Ramos (cell line): ENCODE measurements around the gene KNDC1.

Experiments
- in situ Hi-C: fragments of 300-500 bp; cut with MboI; formaldehyde crosslinking; loops from one replicate; pipeline ENCODE4 v1.14.3; 2022; ENCODE audit warnings: low sequenced_read_pairs; ENCODE audit not compliant: unreplicated experiment

KNDC1 gene

GRCh38 chr10:133202778-133203651 is 43.0 kb downstream of the KNDC1 start:
- in situ Hi-C loops, result no loop called here

GRCh38 chr10:133203652-133204195 is 43.7 kb downstream of the KNDC1 start:
- in situ Hi-C loops, result no loop called here

- in situ Hi-C loops, result no loop called here
These were observed 44.4 kb downstream of the KNDC1 start for GRCh38 chr10:133204226-133205015.

DNA sequence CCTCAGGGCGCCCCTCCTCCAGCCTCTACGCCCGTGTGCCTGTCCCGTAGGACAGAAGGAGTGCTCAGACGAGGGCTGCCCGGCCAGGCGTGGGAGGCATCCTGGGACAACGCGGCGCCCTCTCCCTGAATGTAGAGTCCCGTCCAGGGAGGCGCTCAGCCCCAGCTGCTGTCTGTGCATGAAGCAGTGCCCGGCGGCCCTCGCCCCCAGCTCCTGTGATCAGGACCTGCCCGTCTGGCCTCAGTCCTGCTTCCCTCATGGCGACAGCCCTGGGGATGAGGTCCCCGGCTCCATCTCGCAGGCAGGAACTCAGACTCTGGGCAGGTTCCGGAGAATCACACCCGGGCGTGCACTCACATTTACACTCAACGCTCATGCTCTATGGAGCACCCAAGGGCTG is 45.1 kb downstream of the KNDC1 start:
- in situ Hi-C loops, result no loop called here

- in situ Hi-C loops, result no loop called here
These were observed 46.5 kb downstream of the KNDC1 start for GRCh38 chr10:133206356-133207040.

GRCh38 chr10:133207041-133207600 is 47.1 kb downstream of the KNDC1 start:
- in situ Hi-C loops, result no loop called here

DNA sequence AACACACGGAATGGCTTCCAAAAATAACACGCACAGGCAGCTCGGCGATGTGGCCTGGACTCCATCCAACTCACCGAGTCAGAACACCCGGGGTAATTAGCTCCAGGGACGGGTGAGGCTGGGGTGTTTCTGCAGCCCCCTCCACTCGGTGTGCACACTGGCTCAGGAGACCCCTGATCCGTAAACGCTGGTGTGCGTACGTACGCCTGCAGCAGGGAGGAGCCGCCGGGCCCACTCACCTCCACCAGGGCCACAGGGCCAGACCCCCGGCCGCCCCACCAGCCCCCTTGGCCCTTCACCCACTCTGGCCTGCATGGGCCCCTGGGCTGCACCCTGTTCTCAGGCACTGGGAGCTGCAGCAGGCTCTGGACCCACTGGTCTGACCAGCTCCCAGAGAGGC is 47.6 kb downstream of the KNDC1 start:
- in situ Hi-C loops, result no loop called here

DNA sequence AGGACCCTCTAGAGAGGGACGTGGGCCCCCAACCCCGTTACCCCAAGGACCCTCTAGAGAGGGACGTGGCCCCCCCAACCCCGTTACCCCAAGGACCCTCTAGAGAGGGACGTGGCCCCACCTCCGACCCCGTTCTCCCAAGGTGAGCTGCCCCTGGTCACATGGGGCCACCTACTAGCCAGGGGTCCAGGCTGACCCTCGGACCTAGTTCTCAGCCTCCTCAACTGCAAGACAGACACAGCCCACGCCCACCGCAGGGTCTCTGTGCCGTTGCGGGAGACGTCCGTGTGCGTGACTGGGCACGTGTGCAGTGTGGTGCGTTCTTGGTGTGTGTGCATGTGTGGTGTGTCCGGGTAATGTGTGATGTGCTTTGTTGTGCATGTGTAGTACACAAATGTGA is 48.4 kb downstream of the KNDC1 start:
- in situ Hi-C loops, result no loop called here

DNA sequence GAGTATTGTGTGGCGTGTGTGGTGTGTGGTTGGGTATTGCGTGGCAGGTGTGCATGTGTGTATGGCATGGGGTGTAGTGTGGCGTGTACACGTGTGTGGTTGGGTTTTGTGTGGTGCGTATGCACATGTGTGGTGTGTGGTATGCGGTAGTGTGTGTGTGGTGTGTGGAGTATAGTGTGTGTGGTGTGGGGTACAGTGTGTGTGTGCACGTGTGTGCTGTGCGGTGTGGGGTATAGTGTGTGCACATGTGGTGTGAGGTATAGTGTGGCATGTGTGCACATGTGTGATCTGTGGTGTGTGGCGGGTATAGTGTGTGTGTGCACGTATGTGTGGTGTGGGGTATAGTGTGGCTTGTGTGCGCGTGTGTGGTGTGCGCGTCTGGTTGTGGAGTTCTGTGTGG is 49.1 kb downstream of the KNDC1 start:
- in situ Hi-C loops, result no loop called here

GRCh38 chr10:133209641-133210040 is 49.6 kb downstream of the KNDC1 start:
- in situ Hi-C loops, result no loop called here

DNA sequence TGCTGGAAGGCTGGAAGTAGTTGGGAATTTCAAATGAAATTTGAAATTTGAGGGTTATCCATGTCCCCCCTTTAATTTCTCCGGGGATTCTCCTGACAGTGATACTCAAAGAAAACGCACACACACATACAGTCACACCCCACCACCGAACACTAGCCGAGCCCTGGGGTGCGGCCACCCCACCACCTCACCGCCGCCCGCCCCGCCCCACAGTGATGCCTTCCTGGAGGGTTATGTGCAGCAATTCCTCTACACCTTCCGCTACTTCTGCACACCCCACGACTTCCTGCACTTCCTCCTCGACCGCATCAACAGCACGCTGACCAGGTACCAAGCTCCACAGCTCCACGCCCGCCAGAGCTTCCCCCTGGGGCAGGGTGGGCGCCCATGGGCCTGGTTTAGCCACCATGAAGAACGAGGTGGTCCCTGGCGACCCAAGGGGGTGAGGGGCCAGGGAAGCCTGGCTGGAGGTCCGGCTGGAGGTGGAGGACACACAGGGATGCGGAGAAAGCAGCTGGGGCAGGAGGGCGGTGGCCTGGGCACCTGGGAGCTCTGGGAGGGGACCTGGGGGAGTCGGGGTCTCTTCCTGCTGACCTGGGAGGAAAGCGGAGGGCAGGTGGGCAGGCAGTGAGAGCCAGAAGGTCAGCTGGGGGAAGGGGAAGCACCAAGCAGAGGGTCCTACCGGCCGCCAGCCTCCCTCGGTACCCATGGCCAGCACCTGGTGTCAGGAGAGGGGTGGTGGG is 50.5 kb downstream of the KNDC1 start:
- in situ Hi-C loops, result no loop called here

DNA sequence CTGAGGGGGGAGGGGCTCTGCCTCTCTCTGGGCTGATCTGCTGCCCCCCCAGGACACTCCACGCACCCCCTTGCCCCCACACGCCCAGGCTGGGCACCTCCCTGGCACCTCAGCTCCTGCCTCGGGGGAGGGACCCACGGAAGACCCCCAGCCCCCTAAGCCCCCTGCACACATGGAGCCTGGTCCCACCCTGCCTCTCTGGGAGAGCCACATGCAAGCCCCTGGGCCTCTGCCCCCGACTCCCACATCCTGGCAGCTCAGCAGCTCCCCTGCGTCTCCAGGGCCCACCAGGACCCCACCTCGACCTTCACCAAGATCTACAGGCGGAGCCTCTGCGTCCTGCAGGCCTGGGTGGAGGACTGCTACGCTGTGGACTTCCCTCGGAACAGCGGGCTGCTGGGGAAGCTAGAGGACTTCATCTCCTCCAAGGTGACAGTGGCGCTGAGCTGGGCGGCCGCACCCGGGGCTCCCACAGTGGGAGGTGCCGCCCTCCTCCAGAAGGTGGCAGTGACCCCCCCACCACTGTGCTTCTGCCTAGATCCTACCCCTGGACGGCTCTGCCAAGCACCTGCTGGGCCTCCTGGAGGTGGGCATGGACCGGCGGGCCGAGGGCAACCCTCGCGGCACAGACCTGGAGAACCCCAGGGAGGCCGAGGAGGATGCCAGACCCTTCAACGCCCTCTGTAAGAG is 51.3 kb downstream of the KNDC1 start:
- in situ Hi-C loops, result no loop called here

DNA sequence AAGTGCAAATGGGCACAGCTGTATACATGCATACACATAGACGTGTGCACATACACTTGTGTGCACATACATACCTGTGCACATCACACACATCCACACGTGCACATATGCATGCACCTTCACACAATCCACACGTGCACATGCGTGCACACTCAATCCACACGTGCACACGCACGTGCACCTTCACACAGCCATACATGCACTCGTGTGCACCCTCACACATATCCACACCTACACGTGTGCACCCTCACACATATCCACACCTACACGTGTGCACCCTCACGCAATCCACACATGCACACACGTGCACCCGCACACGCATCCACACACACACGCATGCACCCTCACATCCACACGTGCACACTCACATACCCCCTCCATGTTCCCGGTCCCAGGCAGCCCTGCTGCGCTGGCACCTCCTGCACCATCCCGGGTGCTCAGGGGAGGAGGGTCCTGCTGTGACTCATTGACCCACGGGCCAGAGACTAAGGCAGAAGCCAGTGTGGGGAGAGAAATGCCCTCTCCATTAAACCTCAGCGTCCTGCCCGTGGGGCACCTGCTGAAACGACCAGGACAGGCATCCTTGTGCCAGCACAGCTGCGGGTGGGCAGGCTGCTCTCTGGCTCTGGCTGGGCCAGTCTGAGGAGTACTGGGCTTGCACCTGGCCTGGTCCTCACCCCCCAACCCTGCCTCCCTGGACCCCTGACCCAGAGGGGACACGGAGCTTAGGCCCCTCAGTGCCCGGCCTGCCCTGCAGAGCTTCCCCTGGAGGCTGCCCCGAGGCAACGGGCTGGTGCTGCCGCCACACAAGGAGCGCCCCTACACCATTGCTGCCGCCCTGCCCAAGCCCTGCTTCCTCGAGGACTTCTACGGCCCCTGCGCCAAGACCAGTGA is 52.2 kb downstream of the KNDC1 start:
- in situ Hi-C loops, result no loop called here

GRCh38 chr10:133212853-133213494 is 53.0 kb downstream of the KNDC1 start:
- in situ Hi-C loops, result no loop called here

GRCh38 chr10:133213641-133214467 is 53.8 kb downstream of the KNDC1 start:
- in situ Hi-C loops, result no loop called here

DNA sequence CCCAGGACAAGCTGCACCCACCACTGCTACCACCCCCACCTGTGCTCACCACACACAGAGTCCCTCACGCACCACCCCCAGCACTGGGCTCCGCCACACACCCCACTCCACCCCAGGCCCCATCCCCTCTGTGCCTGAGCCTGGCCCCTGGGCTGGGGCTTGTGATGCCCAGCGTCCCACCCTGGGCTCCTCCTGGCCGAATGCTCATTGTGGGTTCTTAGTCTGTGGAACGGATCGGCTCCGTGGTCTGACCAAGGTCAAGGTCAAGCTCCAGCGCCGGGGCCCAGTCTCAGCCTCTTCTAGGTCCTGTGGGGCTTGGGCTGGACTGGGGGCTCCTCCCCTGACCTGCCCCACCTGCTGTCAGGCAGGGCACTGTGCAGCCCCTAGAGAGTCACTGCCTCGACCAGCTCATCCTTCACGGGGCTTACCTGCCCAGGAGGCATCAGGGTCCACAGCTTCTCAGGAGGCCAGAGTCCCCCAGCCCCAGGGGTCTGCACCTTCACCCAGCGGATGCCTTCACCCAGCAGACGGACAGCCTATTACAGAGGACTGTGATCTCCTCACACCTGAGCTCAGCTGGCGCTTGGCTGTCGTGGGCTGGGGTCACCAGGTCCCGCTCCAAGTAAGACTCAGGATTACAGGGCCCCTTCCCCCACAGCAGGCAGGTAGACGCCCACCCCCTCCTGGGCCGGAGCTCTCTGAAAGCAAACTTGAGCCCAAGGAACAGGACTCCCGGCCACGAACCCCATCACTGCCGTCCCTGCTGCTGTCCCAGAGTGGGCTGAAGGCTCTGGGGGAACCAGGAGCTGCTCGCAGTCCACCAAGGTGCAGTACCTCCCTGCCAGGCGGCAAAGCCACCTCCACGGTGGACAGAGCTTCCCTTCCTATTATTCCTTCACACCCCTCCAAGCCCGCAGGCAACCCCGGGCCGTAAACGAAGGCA is 54.7 kb downstream of the KNDC1 start:
- in situ Hi-C loops, result no loop called here
